HCEC 1CT (cell line): ENCODE results near the gene MGAT5.

Source experiments
- DNase-seq: peaks from one replicate; pipeline ENCODE4 v3.0.0-alpha.2; 2017

The MGAT5 gene

DNA sequence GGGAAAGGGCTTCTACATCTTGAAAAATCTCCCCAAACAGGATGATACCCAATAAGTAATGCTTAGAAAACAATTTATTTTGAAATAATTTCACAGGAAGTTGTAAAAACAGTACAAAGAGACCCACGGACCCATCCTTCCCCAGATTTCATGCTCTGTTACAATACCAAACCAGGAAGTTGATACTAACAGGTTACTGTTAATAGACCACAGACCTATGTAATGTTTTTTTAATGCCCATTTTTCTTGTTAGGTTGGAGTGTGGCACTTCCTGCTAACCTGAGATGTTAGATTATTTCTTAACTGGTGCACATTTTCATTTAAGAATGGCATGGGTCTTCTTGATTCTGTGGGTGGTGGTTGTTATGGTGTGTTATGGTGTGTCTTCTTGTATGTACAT lies 21.4 kb upstream of the MGAT5 start:
- no peak for DNase-seq

- DNase-seq = peak; percentile 15
Observed at GRCh38 chr2:134232868-134233727, 20.8 kb upstream of the MGAT5 start.

GRCh38 chr2:134233728-134234136 lies 20.1 kb upstream of the MGAT5 start:
- DNase-seq = no peak

DNA sequence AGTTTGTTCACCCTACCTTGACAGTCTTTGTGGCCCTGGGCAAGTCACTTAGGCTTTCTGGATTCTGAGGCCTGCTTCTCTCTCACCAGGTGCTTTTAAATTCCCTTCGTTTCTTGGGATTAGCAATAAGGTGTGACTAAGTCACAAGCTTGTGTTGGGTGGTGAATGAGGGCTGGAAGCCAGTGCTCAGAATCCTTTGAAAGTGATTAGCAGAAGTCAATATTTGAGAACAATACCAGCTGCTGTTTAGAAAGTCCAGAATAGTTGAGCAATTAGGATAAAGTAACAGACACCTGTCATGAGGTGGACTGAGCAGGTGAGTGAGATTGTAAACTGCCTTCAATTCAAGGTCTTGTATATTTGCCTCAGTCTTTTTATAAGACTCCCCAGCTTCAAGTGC lies 19.3 kb upstream of the MGAT5 start:
- no peak for DNase-seq

- no peak for DNase-seq
Observed at GRCh38 chr2:134235510-134236144, 18.2 kb upstream of the MGAT5 start.

- DNase-seq = peak; percentile 70
Observed at GRCh38 chr2:134238371-134238770, 15.5 kb upstream of the MGAT5 start.

- DNase-seq = peak; percentile 13
Observed at GRCh38 chr2:134240061-134240460, 13.8 kb upstream of the MGAT5 start.

DNA sequence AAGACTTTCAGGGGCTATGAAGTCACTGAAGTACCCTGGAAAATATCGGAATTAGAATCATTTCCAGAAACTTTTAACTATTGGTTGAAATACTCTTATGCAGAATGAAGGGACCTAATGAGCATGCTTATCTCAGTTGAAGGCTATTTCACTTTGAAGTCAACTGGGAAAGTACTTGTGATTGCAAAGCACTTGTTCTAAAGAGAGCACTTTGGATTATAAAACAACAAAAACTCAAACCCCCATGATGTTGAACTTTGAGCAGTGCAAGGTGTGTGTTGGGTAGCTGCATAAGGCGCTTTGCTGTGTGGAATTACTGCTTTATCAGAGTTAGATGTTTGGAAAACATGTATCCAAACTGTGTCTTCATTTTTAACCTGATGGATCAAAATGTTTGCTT lies 12.0 kb upstream of the MGAT5 start:
- no peak for DNase-seq

- DNase-seq = no peak
Observed at GRCh38 chr2:134243244-134243643, 10.6 kb upstream of the MGAT5 start.

DNA sequence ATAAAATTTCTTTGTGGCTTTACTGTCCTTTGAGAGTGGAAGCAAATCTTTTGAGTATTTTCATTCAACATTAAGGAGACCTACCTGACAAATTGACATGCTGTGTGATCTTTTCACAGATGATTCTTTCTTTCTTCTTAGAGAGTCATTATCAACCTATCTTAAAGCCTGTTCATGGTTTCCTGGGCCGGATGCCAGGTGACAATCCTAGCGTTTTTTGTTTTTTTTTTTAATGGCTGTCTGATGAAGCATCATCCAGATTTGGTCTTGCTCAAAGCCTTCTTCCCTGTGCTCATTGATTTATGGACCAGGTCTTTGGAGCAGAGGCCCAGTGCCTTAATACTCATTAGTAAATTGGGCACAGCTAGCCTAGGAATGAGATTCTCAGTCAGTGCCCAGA lies 9.8 kb upstream of the MGAT5 start:
- peak; percentile 25 for DNase-seq

DNA sequence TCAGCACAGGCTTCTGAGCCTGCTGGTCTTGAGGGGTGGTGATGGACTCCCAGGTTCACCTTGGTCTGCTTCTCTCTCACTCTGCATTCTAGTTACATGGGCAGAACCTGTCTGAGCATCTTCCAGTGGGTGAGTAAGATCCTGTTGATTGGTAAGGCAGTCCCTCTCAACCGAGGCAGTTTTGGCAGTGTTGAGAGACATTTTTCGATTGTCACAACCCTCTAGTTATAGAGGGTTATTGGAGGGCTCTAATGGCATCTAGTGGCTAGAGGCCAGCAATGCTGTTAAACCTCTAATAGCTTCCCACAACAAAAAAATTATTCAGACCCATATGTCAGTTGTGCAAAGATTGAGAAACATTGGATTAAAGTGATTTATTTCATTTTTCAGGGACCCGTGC lies 9.3 kb upstream of the MGAT5 start:
- no peak for DNase-seq

DNA sequence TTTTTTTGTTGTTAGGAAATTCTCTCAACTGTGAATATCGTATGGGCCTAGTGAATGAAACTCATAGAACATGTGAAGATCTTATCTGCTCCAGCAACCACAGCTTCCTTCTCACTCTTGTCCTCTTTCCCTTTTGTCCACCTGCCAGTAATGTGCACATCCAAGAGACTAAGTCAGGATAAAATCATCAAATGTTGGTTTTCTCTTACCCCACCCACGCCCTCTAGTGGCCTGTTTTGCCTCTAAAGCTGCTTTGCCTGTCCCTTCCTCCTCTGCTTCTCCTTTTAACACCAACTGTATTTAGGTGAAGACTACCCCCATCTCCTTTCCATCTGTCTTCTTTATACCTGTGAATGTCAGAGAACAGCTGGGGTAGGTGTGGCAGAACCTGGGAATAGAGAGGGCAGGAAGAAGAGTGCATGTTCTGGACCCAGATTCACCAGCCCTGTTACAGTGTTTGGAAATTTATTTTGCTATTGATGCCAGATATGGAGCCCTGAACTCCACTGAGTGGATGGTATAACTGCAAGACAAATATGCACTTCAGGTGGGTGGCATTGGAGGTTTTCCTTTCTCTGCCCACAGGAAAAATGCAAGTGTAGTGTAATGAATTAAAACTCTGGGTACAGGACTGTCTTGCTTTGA lies 8.4 kb upstream of the MGAT5 start:
- DNase-seq = peak; percentile 66

DNA sequence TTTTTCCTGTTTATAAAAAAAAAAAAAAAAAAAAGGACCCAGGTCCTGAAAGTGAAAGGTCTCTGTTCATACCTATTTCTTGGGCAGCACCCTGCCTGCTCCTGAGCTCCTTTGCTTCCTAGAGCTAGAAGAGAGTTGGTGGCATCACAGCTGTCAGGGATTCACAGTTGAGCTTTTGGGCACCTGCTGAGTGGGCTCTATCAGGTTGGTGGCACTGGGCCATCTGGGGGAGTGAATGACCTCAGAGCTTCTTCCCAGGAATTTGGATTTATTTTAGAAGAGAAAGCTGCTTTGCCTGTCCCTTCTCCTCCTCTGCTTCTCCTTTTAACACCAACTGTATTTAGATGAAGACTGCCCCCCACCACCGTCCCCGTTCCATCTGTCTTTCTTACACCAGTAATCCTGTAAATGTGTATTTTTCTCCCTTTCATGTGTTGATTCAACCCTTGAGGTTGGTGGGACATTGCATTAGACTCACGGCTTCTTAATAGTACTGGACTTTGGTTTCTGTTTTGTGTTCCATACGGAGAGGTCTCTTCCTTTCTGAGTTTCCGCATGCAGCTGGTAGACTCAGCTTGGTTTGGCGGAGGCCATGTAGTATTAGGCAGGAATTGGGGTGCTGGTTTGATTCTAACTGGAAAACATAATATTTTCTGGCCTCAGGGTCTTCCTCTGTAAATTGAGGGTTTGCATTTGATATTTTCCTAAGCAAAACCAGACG lies 7.6 kb upstream of the MGAT5 start:
- no peak for DNase-seq

GRCh38 chr2:134247679-134248078 lies 6.2 kb upstream of the MGAT5 start:
- no peak for DNase-seq

DNA sequence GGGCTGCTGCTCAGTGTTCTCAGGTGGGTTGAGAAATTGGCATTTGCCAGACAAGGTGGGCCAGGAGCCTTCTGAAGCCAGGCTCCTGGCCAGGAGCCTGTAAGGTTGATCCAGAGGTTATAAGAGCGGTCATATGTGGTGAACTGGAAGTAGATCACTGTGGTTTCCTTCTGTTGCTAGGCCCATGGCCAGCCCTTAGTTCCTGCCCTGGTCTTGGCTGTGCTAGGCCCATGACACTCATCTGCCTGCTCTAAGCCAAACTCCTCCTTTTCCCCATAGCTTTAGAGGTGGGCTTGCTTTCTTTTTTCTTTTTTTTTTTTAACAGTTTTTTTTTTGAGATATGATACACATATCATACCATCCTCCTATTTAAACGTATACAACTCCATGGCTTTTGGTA lies 5.0 kb upstream of the MGAT5 start:
- no peak for DNase-seq

DNA sequence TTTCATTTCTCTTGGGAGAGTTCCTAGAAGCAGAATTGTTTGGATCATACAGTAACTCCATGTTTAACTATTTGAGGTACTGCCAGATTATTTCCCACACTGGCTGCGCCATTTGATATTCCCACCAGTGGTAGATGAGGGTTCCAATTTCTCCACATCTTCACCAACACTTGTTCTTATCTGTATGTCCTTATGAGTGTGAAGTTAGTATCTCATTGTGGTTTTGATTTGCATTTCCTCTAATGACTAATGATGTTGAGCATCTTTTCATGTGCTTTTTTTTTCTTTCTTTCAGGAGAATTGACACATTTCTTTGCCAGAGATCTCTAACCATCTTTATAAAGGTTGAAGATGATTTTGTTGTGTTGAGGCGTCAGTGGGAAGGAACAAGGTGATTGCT lies 4.1 kb upstream of the MGAT5 start:
- DNase-seq = no peak

- no peak for DNase-seq
Observed at GRCh38 chr2:134250840-134251461, 2.9 kb upstream of the MGAT5 start.

DNA sequence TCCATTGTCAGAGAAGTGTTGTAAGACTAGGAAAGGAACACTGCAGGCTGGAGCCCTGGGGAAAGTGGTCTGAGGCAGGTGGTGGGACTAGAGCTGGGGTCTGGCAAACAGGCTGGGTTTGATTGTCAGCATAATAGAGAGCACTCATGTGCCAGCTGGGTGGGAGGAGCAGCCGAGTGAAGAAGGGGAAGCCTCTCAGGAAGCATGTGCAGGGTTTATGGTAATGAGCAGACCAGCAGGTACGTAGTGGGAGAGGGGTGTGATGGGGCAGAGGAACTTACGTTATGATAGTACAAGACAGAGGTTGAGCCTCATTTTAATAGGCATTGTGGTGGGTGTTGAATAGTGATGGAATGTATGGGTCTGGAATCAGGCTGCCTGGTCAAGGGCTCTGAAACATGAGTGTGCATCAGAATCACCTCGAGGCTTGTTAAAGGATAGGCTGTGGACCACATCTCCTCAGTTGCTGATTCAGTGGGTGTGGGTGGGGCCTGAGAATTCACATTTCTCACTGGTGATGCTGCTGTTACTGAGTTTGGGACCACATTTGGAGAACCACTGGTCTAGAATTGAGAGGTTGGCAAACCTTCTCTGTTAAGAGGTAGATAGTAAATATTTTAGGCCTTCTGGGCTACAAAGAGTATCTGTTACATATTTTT lies 1.7 kb upstream of the MGAT5 start:
- no peak for DNase-seq

GRCh38 chr2:134253117-134253704 lies 661 bp upstream of the MGAT5 start:
- DNase-seq = no peak

DNA sequence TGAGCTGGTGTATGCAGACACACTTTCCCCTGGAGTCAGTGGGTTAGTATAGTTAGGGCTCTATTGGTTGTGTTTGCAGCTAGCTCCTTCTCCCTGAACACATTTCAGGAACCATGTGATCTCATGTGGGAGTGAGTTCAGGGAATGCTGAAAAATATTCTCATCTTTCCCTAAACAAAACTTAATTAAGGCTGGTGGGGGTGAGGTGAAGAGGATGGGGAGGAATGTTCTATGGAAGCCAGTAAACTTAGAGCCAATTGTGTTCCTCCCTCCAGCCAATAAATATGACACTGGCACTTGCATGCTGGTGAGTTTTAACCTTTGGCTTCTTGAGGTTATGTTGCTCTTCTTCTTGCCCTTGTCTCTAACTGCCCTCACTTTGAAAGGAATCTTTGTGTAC lies 952 bp downstream of the MGAT5 start:
- no peak for DNase-seq

DNA sequence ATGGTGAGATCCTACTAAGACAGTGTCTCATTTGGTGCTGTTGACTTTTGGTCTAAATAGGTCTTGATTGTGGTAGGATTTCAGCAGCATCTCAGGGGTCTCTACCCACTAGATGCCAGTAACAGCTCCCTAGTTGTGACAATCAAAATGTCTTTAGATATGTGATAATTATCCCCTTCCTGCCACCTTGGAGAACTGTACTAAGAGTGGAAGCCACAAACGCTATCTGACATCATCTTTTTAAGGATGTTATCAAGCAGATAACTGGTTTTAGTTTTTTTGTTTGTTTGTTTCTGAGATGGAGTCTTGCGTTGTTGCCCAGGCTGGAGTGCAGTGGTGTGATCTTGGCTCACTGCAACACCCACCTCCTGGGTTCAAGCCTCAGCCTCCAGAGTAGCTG lies 3.1 kb downstream of the MGAT5 start:
- DNase-seq = no peak

DNA sequence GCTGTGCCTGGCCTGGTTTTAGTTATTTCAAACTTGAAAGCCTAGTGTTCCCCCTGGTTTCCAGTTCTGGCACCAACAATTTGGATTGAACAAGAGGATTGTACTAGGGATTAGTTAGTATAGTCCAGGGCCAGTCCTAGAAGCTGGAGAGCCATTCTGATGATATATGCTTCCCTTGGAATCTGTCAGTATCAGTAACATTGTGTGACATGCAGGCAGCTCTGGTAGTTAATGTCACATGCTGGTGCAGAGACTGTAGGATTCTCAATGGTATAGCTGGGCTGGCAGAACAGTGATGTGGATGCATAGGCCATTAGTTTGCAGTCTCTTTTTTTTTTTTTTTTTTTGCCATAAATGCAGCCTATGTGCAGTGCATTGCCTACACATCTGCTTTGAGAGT lies 3.6 kb downstream of the MGAT5 start:
- DNase-seq = no peak
